Body of pancreas (tissue), 4 donors: ENCODE data around the gene ZFR2.

Experiments used
- CTCF ChIP-seq, 7 experiments: fragments of 450-650 bp in 4 of 7; fragments of 200-600 bp in 3 of 7; sonication (generic) in 3 of 7; IDR thresholded peaks; one replicate each; pipeline ENCODE4 v1.5.1; 2016 to 2019; ENCODE audit warnings: antibody characterized with exemption in 7 of 7
- POLR2A ChIP-seq, 3 donors: fragments of 450-650 bp; IDR thresholded peaks; one replicate each; pipeline ENCODE4 v1.6.1; 2016; ENCODE audit warnings: antibody characterized with exemption in 3 of 3, mild to moderate bottlenecking in 2 of 3

GRCh38 chr19:3790209-3790734 is 78.6 kb downstream of the ZFR2 start:
- TF ChIP-seq CTCF (IDR thresholded peaks at IDR 0.05): no peak
- no peak for TF ChIP-seq POLR2A (IDR thresholded peaks at IDR 0.05)
